ENCODE data around the gene ASXL2. TPM values are rescaled to one million over a fixed set of nuclear protein-coding genes. Genes with fewer than 3 reads are reported as not detected.

ASXL2 gene
- total and polyA plus RNA-seq, 2 of the 13 experiments (the other 11 are each of a cell fraction or from before 2014, with no cell fraction given): 12.1 to 19.2 TPM

DNA sequence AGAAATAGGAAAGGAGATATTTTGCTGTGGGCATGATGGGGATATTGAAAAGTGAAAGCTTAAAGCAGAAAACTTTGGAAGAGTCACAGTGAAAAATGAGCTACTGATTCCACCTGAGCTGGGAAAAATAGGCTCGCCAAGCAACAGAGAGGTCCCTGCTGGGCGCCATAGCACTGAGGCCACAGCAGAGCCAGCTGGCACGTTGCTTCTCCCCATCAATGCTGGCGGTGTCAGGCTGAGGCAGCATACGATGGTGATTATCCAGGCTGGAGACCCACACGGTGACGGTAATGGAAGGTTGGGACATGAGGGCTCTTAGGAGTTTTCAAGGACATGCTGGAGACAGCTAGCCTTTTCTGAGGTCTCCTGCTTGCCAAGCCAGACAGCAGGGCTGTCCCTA is 179.1 kb downstream of the ASXL2 start:
- peaks cover 22% of the 10 kb centered on the region for H3K4me1 ChIP-seq (ENCODE audit: insufficient read depth, low read length)
- no peaks in the 10 kb centered on the region for H3K79me2 ChIP-seq (ENCODE audit: insufficient read depth, low read length)
- DNase-seq (ENCODE audit: low spot score): no peak
- WGBS (ENCODE audit: low lambda C conversion rate): 66% methylated on average over 3 of the region's 7 CpGs
- no peak overlapping the region for H3K27ac ChIP-seq (ENCODE audit: extremely low read length, insufficient read depth, low read length)
- ChIA-PET CTCF (ENCODE audit: low intra/inter-chr PET ratio, low total read pairs) (interaction anchor here (1.9 kb wide), 1 partner anchor 92 kb away, joined by 18 read pairs; no protein-coding TSS in a partner anchor), POLR2A (interaction anchor here (0.7 to 1.6 kb wide), 5 partner anchors 9 to 337 kb away, joined by 3 read pairs; no protein-coding TSS in a partner anchor)
- no peaks in the 10 kb centered on the region for H3K36me3 ChIP-seq (replicated peaks in 1 of 2; ENCODE audit: control insufficient read depth in 1 of 2, insufficient read depth in 2 of 2, low read length in 2 of 2)
- in situ Hi-C loops (cut with HindIII; ENCODE audit: extremely low pct_ligation_motif_present, low pct_unique_long_range_greater_than_20kb) (no loop called here), intact Hi-C loops (cut with micrococcal nuclease; ENCODE audit: unreplicated experiment) (no loop called here)
- H2AFZ ChIP-seq (ENCODE audit: low read length): no peak overlapping the region
- no peak overlapping the region; the same call in 1 of the 2 replicates for H3K4me2 ChIP-seq (ENCODE audit: low read depth, low read length)
- H3K9me3 ChIP-seq (ENCODE audit: low read length): no peaks in the 10 kb centered on the region
- no peaks in the 10 kb centered on the region for H4K20me1 ChIP-seq (ENCODE audit: insufficient read depth, low read length)
- H3K9ac ChIP-seq (ENCODE audit: insufficient read depth, low read depth, low read length): no peak overlapping the region
- TF ChIP-seq ZNF496 (CRISPR knock-in tag; IDR thresholded peaks at IDR 0.05; ENCODE audit: insufficient replicate concordance) (no peak), ZNF484 (CRISPR knock-in tag; IDR thresholded peaks at IDR 0.05; ENCODE audit: borderline replicate concordance, low read depth) (no peak), KLF11 (CRISPR knock-in tag; IDR thresholded peaks at IDR 0.05) (no peak), ZNF615 (CRISPR knock-in tag; IDR thresholded peaks at IDR 0.05; ENCODE audit: borderline replicate concordance) (no peak), FOXO1 (CRISPR knock-in tag; IDR thresholded peaks at IDR 0.05) (no peak)
- TF ChIP-seq, protein P1, sequence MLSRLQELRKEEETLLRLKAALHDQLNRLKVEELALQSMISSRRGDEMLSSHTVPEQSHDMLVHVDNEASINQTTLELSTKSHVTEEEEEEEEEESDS (CRISPR knock-in tag; IDR thresholded peaks at IDR 0.05; ENCODE audit: borderline replicate concordance): no peak
- TF ChIP-seq, protein P2, sequence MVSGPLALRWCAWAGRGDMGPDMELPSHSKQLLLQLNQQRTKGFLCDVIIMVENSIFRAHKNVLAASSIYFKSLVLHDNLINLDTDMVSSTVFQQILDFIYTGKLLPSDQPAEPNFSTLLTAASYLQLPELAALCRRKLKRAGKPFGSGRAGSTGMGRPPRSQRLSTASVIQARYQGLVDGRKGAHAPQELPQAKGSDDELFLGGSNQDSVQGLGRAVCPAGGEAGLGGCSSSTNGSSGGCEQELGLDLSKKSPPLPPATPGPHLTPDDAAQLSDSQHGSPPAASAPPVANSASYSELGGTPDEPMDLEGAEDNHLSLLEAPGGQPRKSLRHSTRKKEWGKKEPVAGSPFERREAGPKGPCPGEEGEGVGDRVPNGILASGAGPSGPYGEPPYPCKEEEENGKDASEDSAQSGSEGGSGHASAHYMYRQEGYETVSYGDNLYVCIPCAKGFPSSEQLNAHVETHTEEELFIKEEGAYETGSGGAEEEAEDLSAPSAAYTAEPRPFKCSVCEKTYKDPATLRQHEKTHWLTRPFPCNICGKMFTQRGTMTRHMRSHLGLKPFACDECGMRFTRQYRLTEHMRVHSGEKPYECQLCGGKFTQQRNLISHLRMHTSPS (CRISPR knock-in tag; IDR thresholded peaks at IDR 0.05; ENCODE audit: low read depth): no peak
- no TSS peak for BruUV-seq (replicated peaks)
- no peak for ATAC-seq
- H3K4me3 ChIP-seq (replicated peaks in 1 of 3; ENCODE audit: insufficient read depth in 1 of 3, low read depth in 2 of 3, low read length in 3 of 3): no peak overlapping the region; a peak in 1 of 6 replicates
- FAIRE-seq: no peak
- peaks cover 3 to 34% of the 10 kb centered on the region in 2 experiments; a peak in 3 of 5 replicates for H3K27me3 ChIP-seq (ENCODE audit: control insufficient read depth in 1 of 2, insufficient read depth in 2 of 2, low read length in 2 of 2)
